Common myeloid progenitor, CD34-positive (primary cell): ENCODE data around the gene FAM53C.
A peak's percentile ranks its signal among the peaks of the same experiment; 100 is the strongest.

Experiments
- CTCF ChIA-PET: fragments of 350-600 bp; sonication (Branson Sonifier 250); formaldehyde crosslinking; loops from one replicate; lab custom pipeline; 2021; ENCODE audit warnings: antibody characterized with exemption; lab: Charles Lee
- POLR2A ChIA-PET: fragments of 350-600 bp; sonication (Branson Sonifier 250); formaldehyde crosslinking; loops from one replicate; lab custom pipeline; 2021; ENCODE audit warnings: antibody characterized with exemption; lab: Charles Lee
- DNase-seq, 3 donors: peaks; one replicate each; pipeline versions ENCODE4 v3.0.0 to v3.0.0-alpha.2; 2013
- H3K27ac ChIP-seq, 2 experiments: 1 replicate in 1 of 2; 2 replicates in 1 of 2; pipeline ENCODE4 v1.7.0; 2013; ENCODE audit warnings: inconsistent platforms in 2 of 2, low read length in 2 of 2, mild to moderate bottlenecking in 2 of 2, low read depth in 1 of 2, moderate library complexity in 1 of 2; ENCODE audit not compliant: severe bottlenecking in 2 of 2, insufficient read depth in 1 of 2, poor library complexity in 1 of 2
- H3K27me3 ChIP-seq, 5 experiments: replicated peaks in 2 of 5; 1 replicate in 3 of 5; 2 replicates in 2 of 5; pipeline versions ENCODE4 v1.6.1 to v1.7.0; 2013; ENCODE audit warnings: low read length in 4 of 5, mild to moderate bottlenecking in 2 of 5, moderate library complexity in 2 of 5, inconsistent platforms in 1 of 5; ENCODE audit not compliant: insufficient read depth in 5 of 5, control insufficient read depth in 4 of 5
- H3K36me3 ChIP-seq, 4 experiments: 1 replicate in 2 of 4; 2 replicates in 2 of 4; pipeline versions ENCODE4 v1.6.1 to v1.7.0; 2013; ENCODE audit warnings: low read length in 3 of 4, control low read depth in 1 of 4, mild to moderate bottlenecking in 1 of 4; ENCODE audit not compliant: control insufficient read depth in 4 of 4, insufficient read depth in 4 of 4
- H3K4me1 ChIP-seq, 4 experiments: 1 replicate in 3 of 4; 2 replicates in 1 of 4; pipeline versions ENCODE4 v1.6.1 to v1.7.1; 2013; ENCODE audit warnings: low read length in 3 of 4, mild to moderate bottlenecking in 3 of 4, control low read depth in 1 of 4, inconsistent platforms in 1 of 4, moderate library complexity in 1 of 4; ENCODE audit not compliant: control insufficient read depth in 4 of 4, insufficient read depth in 4 of 4; ENCODE audit errors: control extremely low read depth in 1 of 4
- H3K4me3 ChIP-seq, 7 experiments: 1 replicate in 4 of 7; 2 replicates in 3 of 7; pipeline versions ENCODE4 v1.5.1 to v1.7.0; 2013; ENCODE audit warnings: mild to moderate bottlenecking in 7 of 7, low read length in 6 of 7, moderate library complexity in 6 of 7, inconsistent platforms in 2 of 7, low read depth in 2 of 7, control low read depth in 1 of 7; ENCODE audit not compliant: insufficient read depth in 4 of 7, control insufficient read depth in 1 of 7; ENCODE audit errors: extremely low read depth in 1 of 7
- H3K9me3 ChIP-seq, 5 experiments: 1 replicate in 4 of 5; 2 replicates in 1 of 5; pipeline versions ENCODE4 v1.6.1 to v1.7.1; 2013; ENCODE audit warnings: low read length in 4 of 5, mild to moderate bottlenecking in 2 of 5, inconsistent platforms in 1 of 5, low read depth in 1 of 5, moderate library complexity in 1 of 5; ENCODE audit not compliant: control insufficient read depth in 4 of 5, insufficient read depth in 2 of 5; ENCODE audit errors: control extremely low read depth in 1 of 5
- WGBS: methylation state at CpG from one replicate; pipeline ENCODE4 v1.1.5; 2013; ENCODE audit not compliant: insufficient coverage; 5-methylcytosine and 5-hydroxymethylcytosine counted together

The FAM53C gene

GRCh38 chr5:138364576-138364975 lies 26.5 kb downstream of the FAM53C start:
- CTCF ChIA-PET = interaction anchor here (1.5 to 10.5 kb wide), 2 partner anchors 11 to 12 kb away, joined by 4 to 125 read pairs; partner anchors contain the start of gene KDM3B
- WGBS = no CpG with 5 or more reads among the region's 1 CpG
- peaks cover 7 to 26% (median 18%) of the 10 kb centered on the region in 4 experiments for H3K4me1 ChIP-seq

GRCh38 chr5:138366632-138367382 lies 28.7 kb downstream of the FAM53C start:
- peaks cover 13 to 38% (median 24%) of the 10 kb centered on the region in 4 experiments for H3K4me1 ChIP-seq
- no peaks in the 10 kb centered on the region for H3K9me3 ChIP-seq
- H3K27ac ChIP-seq = peak overlapping the region in 1 of 2 experiments; percentile 25
- no peak overlapping the region for H3K4me3 ChIP-seq
- peaks cover 0 to 1% (median 0%) of the 10 kb centered on the region in 4 experiments for H3K36me3 ChIP-seq
- ChIA-PET POLR2A (interaction anchor here (0.7 kb wide), 1 partner anchor 11 kb away, joined by 3 read pairs; no protein-coding TSS in a partner anchor), CTCF (interaction anchor here (1.0 to 10.5 kb wide), 2 partner anchors 14 to 43 kb away, joined by 3 to 125 read pairs; partner anchors contain the start of gene KDM3B)
- H3K27me3 ChIP-seq = no peaks in the 10 kb centered on the region
- 86% methylated on average over 1 of the region's 4 CpGs for WGBS
- DNase-seq = no peak

More at GRCh38 chr5:138364576-138364975, 26.5 kb downstream of the FAM53C start:
- H3K27me3 ChIP-seq = no peaks in the 10 kb centered on the region
- H3K27ac ChIP-seq = no peak overlapping the region
- DNase-seq = no peak
- H3K4me3 ChIP-seq = no peak overlapping the region
- POLR2A ChIA-PET = no interaction called here
- peaks cover 0 to 3% (median 0%) of the 10 kb centered on the region in 4 experiments for H3K36me3 ChIP-seq
- no peaks in the 10 kb centered on the region for H3K9me3 ChIP-seq

- peak overlapping the region in 1 of 2 experiments; percentile 68 for H3K27ac ChIP-seq
- peak in 2 of 3 donors; percentile 64 to 76 for DNase-seq
- peak overlapping the region in 3 of 7 experiments; percentile 5 to 48 (median 41) for H3K4me3 ChIP-seq
- peaks cover 13 to 38% (median 24%) of the 10 kb centered on the region in 4 experiments for H3K4me1 ChIP-seq
- ChIA-PET CTCF (interaction anchor here (0.9 to 10.5 kb wide), 8 partner anchors 9 to 51 kb away, joined by 3 to 125 read pairs (median 4); partner anchors contain the start of gene KDM3B), POLR2A (interaction anchor here (1.9 to 2.6 kb wide), 2 partner anchors 15 to 31 kb away, joined by 8 to 11 read pairs; partner anchors contain the start of gene FAM53C)
- H3K27me3 ChIP-seq = no peaks in the 10 kb centered on the region
- no peaks in the 10 kb centered on the region for H3K9me3 ChIP-seq
- 69% methylated on average over 5 of the region's 5 CpGs for WGBS
- peaks cover 0 to 11% (median 3%) of the 10 kb centered on the region in 4 experiments for H3K36me3 ChIP-seq
Measured at GRCh38 chr5:138369261-138369660, 31.2 kb downstream of the FAM53C start.

GRCh38 chr5:138369706-138370105 lies 31.6 kb downstream of the FAM53C start:
- DNase-seq = peak; percentile 22 to 72 (median 68)
- ChIA-PET POLR2A (interaction anchor here (1.5 to 2.6 kb wide), 3 partner anchors 16 to 31 kb away, joined by 5 to 11 read pairs (median 8); partner anchors contain the start of gene FAM53C), CTCF (interaction anchor here (0.9 to 10.5 kb wide), 8 partner anchors 9 to 51 kb away, joined by 3 to 125 read pairs (median 4); partner anchors contain the start of genes FAM53C and KDM3B)
- Histone ChIP-seq H3K4me1 (peaks cover 13 to 38% (median 24%) of the 10 kb centered on the region in 4 experiments), H3K27ac (peak overlapping the region in 1 of 2 experiments; percentile 68), H3K9me3 (no peaks in the 10 kb centered on the region), H3K4me3 (peak overlapping the region in 3 of 7 experiments; percentile 5 to 48 (median 41)), H3K27me3 (no peaks in the 10 kb centered on the region), H3K36me3 (peaks cover 0 to 15% (median 5%) of the 10 kb centered on the region in 4 experiments)
- no CpG with 5 or more reads among the region's 2 CpGs for WGBS

GRCh38 chr5:138370537-138370936 lies 32.5 kb downstream of the FAM53C start:
- POLR2A ChIA-PET = interaction anchor here (1.5 to 2.6 kb wide), 2 partner anchors 21 to 32 kb away, joined by 5 to 8 read pairs; partner anchors contain the start of gene FAM53C
- 84% methylated on average over 3 of the region's 3 CpGs for WGBS
- Histone ChIP-seq H3K4me1 (peaks cover 13 to 38% (median 24%) of the 10 kb centered on the region in 4 experiments), H3K36me3 (peaks cover 0 to 21% (median 7%) of the 10 kb centered on the region in 4 experiments), H3K27ac (no peak overlapping the region), H3K27me3 (no peaks in the 10 kb centered on the region), H3K4me3 (no peak overlapping the region), H3K9me3 (no peaks in the 10 kb centered on the region)
- peak in 2 of 3 donors; percentile 45 to 66 for DNase-seq
- CTCF ChIA-PET = interaction anchor here (1.2 to 10.5 kb wide), 5 partner anchors 14 to 50 kb away, joined by 3 to 125 read pairs (median 5); partner anchors contain the start of genes FAM53C and KDM3B

- Histone ChIP-seq H3K36me3 (peaks cover 3 to 27% (median 11%) of the 10 kb centered on the region in 4 experiments), H3K27ac (no peak overlapping the region), H3K4me1 (peaks cover 13 to 35% (median 23%) of the 10 kb centered on the region in 4 experiments), H3K9me3 (no peaks in the 10 kb centered on the region), H3K4me3 (no peak overlapping the region), H3K27me3 (no peaks in the 10 kb centered on the region)
- CTCF ChIA-PET = interaction anchor here (1.1 to 10.5 kb wide), 4 partner anchors 14 to 37 kb away, joined by 3 to 125 read pairs (median 6); partner anchors contain the start of gene KDM3B
- POLR2A ChIA-PET = no interaction called here
- 100% methylated on average over 1 of the region's 2 CpGs for WGBS
- DNase-seq = no peak
Measured at GRCh38 chr5:138371454-138371853, 33.4 kb downstream of the FAM53C start.
